ENCODE measurements around the gene SMC2. TPM values are rescaled to one million over a fixed set of nuclear protein-coding genes. Genes with fewer than 3 reads are reported as not detected.

Gene SMC2
- total RNA-seq, 2 experiments from 2014 or later: 64.4 to 66.4 TPM

DNA sequence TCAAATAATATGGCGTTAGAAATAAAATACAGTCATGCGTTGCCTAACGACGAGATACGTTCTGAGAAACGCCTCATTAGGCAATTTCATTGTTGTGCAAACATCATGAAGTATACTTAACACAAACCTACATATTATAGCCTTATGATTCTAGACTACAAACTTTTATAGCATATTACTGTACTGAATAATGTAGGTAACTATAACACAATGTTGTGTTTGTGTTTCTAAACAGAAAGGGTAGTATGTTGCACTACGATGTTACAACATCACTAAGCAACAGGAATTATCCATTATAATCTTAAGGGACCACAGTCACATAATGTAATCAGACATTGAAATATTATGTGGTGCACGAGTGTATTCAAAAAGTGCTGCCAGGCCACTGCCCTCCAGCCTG, 3.0 kb upstream of the SMC2 start:
- Mint-ChIP-seq H3K4me1 (ENCODE audit: low read depth) (peaks cover 29% of the 10 kb centered on the region), H3K4me3 (no peak overlapping the region), H3K27me3 (peaks cover 7% of the 10 kb centered on the region), H3K36me3 (ENCODE audit: low read depth) (peaks cover 14% of the 10 kb centered on the region), H3K9me3 (no peaks in the 10 kb centered on the region), H3K27ac (no peak overlapping the region)
- ChIA-PET POLR2A (interaction anchor here (0.7 kb wide), 1 partner anchor 15 kb away, joined by 3 read pairs; no protein-coding TSS in a partner anchor), CTCF (interaction anchor here (0.9 kb wide), 2 partner anchors 10 to 19 kb away, joined by 3 read pairs; no protein-coding TSS in a partner anchor)
- ATAC-seq (no peak), DNase-seq (no peak)
- TF ChIP-seq, protein P1, sequence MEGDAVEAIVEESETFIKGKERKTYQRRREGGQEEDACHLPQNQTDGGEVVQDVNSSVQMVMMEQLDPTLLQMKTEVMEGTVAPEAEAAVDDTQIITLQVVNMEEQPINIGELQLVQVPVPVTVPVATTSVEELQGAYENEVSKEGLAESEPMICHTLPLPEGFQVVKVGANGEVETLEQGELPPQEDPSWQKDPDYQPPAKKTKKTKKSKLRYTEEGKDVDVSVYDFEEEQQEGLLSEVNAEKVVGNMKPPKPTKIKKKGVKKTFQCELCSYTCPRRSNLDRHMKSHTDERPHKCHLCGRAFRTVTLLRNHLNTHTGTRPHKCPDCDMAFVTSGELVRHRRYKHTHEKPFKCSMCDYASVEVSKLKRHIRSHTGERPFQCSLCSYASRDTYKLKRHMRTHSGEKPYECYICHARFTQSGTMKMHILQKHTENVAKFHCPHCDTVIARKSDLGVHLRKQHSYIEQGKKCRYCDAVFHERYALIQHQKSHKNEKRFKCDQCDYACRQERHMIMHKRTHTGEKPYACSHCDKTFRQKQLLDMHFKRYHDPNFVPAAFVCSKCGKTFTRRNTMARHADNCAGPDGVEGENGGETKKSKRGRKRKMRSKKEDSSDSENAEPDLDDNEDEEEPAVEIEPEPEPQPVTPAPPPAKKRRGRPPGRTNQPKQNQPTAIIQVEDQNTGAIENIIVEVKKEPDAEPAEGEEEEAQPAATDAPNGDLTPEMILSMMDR (IDR thresholded peaks at IDR 0.05): no peak
- intact Hi-C loops (cut with micrococcal nuclease): loop anchor here (5.0 kb wide), 1 partner anchor 64 kb away; no protein-coding TSS in a partner anchor

DNA sequence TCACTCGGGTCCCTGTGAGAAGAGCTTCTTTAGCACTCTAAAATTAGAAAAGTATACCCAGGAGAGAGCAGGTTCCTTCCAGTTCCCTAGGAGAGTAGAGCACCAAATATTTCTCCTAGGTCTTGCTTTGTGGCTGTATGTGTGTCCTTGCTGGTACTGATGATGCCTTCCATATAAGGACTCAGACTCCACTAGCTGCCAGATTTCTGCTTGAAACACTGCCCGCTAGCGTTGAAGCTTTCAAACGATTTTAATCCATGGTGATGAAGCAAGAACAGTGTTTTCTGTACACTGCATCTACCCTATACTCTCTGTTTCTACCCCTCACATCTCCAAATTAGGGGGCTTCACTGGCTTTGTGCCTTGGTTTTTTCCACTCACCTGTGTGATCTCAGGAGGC, 2.4 kb upstream of the SMC2 start:
- H3K4me3 Mint-ChIP-seq: no peak overlapping the region
- CTCF ChIA-PET: interaction anchor here (0.6 to 1.0 kb wide), 3 partner anchors 19 to 143 kb away, joined by 3 read pairs; no protein-coding TSS in a partner anchor
- peak overlapping the region; percentile 4 for H3K27ac Mint-ChIP-seq

DNA sequence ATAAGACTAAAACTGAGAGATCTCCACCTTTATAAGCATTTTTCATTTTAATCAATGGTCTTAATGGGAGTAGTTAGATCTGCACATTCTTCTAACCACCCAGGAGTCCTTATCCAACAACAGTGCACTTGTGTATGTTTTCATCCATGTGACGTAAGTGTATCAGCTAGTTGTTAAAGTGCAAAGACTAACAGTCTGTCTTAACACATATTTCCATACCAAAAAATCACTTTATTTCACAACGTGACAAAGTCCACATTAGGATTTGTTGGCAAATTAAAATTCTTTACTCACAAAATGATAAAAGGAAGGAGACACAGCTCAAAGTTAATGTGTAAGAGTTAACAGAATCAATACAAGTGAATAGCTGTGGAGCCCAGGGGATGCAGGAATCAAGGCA, 1.9 kb upstream of the SMC2 start:
- CTCF ChIA-PET: interaction anchor here (0.6 to 1.0 kb wide), 2 partner anchors 63 to 143 kb away, joined by 3 read pairs; no protein-coding TSS in a partner anchor

More for the DNA sequence above, 2.4 kb upstream of the SMC2 start:
- DNase-seq (peak; percentile 22), ATAC-seq (no peak)
- Mint-ChIP-seq H3K27me3 (peaks cover 7% of the 10 kb centered on the region), H3K36me3 (ENCODE audit: low read depth) (peaks cover 20% of the 10 kb centered on the region), H3K9me3 (no peaks in the 10 kb centered on the region), H3K4me1 (ENCODE audit: low read depth) (peaks cover 35% of the 10 kb centered on the region)
- intact Hi-C loops (cut with micrococcal nuclease): loop anchor here (5.0 kb wide), 1 partner anchor 64 kb away; no protein-coding TSS in a partner anchor
- TF ChIP-seq, protein P1 (IDR thresholded peaks at IDR 0.05): no peak
- POLR2A ChIA-PET: interaction anchor here (0.7 kb wide), 1 partner anchor 16 kb away, joined by 3 read pairs; no protein-coding TSS in a partner anchor

DNA sequence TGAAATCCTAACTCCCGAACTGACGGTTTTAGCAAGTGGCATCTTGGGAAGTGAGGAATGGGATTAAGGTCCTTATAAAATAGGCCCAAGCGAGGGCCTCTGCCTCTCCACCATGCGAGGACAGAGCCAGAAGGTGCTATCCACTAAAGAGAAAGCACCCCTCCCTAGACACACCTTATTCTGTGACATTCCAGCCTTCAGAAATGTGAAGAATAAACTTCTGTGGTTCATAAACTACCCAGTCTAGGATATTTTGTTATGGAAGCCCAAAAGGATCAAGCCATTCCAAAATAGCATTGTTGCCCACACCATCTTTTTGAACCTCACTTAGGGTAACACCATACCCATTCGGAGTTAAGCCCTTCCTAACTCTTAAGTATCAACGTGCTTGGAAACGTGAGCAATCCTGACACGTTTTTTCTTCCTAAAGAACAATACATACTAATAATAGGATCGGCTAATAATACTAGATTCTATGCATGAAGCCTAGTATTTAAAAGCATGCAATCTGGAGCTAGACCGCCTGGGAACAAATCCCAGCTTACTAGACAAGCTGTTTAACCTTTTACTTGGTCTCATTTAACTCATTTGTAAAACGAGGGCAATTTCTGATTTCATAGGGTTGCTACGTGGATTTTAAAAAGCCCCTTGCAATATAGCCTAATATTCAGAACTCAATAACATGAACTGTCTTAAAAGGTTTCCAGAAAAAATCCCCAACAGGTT, 1.1 kb upstream of the SMC2 start:
- Mint-ChIP-seq H3K27ac (peak overlapping the region; percentile 100), H3K4me1 (ENCODE audit: low read depth) (peaks cover 39% of the 10 kb centered on the region), H3K27me3 (peaks cover 2% of the 10 kb centered on the region), H3K4me3 (peak overlapping the region; percentile 91), H3K9me3 (no peaks in the 10 kb centered on the region), H3K36me3 (ENCODE audit: low read depth) (peaks cover 26% of the 10 kb centered on the region)
- DNase-seq (no peak), ATAC-seq (no peak)
- intact Hi-C loops (cut with micrococcal nuclease): loop anchor here (5.0 kb wide), 1 partner anchor 66 kb away; no protein-coding TSS in a partner anchor
- POLR2A ChIA-PET: interaction anchor here (0.8 to 2.5 kb wide), 6 partner anchors 11 to 655 kb away, joined by 3 to 8 read pairs (median 6); no protein-coding TSS in a partner anchor
- TF ChIP-seq, protein P1 (IDR thresholded peaks at IDR 0.05): no peak
- CTCF ChIA-PET: interaction anchor here (1.0 kb wide), 1 partner anchor 64 kb away, joined by 3 read pairs; no protein-coding TSS in a partner anchor

More for the DNA sequence above, 1.9 kb upstream of the SMC2 start:
- Mint-ChIP-seq H3K9me3 (no peaks in the 10 kb centered on the region), H3K4me1 (ENCODE audit: low read depth) (peaks cover 36% of the 10 kb centered on the region), H3K36me3 (ENCODE audit: low read depth) (peaks cover 23% of the 10 kb centered on the region), H3K27me3 (peaks cover 3% of the 10 kb centered on the region), H3K4me3 (peak overlapping the region; percentile 91), H3K27ac (peak overlapping the region; percentile 48)
- TF ChIP-seq, protein P1 (IDR thresholded peaks at IDR 0.05): no peak
- POLR2A ChIA-PET: no interaction called here
- DNase-seq (no peak), ATAC-seq (no peak)
- intact Hi-C loops (cut with micrococcal nuclease): loop anchor here (5.0 kb wide), 1 partner anchor 65 kb away; no protein-coding TSS in a partner anchor

Data from activated CD8-positive, alpha-beta T cell treated with anti-CD3 and anti-CD28 coated beads for 36 hours (primary cell).